Liver (tissue), 3 donors: ENCODE results near the gene CEND1.

Experiments used
- FOXA1 ChIP-seq: IDR thresholded peaks from 2 replicates; pipeline ENCODE4 v1.6.1; 2016; ENCODE audit warnings: antibody characterized with exemption
- JUND ChIP-seq, 2 donors: IDR thresholded peaks; 2 replicates each; pipeline ENCODE4 v1.6.1; 2016; ENCODE audit warnings: antibody characterized with exemption in 2 of 2
- RAD21 ChIP-seq, 2 donors: IDR thresholded peaks; 2 replicates each; pipeline ENCODE4 v1.6.1; 2016; ENCODE audit warnings: antibody characterized with exemption in 2 of 2, mild to moderate bottlenecking in 2 of 2
- SP1 ChIP-seq: IDR thresholded peaks from 2 replicates; pipeline ENCODE4 v1.6.1; 2018; ENCODE audit warnings: antibody characterized with exemption, mild to moderate bottlenecking
- YY1 ChIP-seq: IDR thresholded peaks from 2 replicates; pipeline ENCODE4 v1.6.1; 2016; ENCODE audit warnings: antibody characterized with exemption, mild to moderate bottlenecking
- TF ChIP-seq, protein P1 (sequence below): fragments of 150-350 bp; IDR thresholded peaks from 2 replicates; pipeline ENCODE4 v1.5.1; 2017; ENCODE audit warnings: improper control_type of control experiment, low read depth, low read length; ENCODE audit not compliant: missing input control
- TF ChIP-seq, protein P2 (sequence below): IDR thresholded peaks from 2 replicates; pipeline ENCODE4 v1.6.1; 2016; ENCODE audit warnings: antibody characterized with exemption, mild to moderate bottlenecking
- TF ChIP-seq, protein P3 (sequence below): IDR thresholded peaks from 2 replicates; pipeline ENCODE4 v1.6.1; 2016; ENCODE audit warnings: antibody characterized with exemption
- TF ChIP-seq, protein P4 (sequence below): IDR thresholded peaks from 2 replicates; pipeline ENCODE4 v1.6.1; 2016; ENCODE audit warnings: antibody characterized with exemption
- donor health status: healthy.
- donor health status: healthy.

DNA sequence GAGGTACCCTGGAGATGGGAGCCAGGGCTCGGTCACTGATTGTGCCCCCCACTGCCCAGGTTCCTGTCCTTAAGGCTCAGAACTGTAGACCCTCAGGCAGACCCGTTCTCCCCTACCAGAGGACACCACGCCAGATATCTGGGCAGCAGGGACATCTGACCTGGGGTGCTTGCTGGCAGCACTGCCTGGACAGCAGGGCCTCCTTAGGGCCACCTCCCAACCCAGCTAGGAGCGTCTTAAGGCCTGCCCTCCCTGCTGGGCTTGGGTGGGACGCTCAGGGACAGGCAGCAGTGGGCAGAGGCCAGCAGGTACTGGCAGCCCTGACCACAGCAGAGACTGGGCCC, 49.4 kb upstream of the CEND1 start:
- TF ChIP-seq, protein P1, sequence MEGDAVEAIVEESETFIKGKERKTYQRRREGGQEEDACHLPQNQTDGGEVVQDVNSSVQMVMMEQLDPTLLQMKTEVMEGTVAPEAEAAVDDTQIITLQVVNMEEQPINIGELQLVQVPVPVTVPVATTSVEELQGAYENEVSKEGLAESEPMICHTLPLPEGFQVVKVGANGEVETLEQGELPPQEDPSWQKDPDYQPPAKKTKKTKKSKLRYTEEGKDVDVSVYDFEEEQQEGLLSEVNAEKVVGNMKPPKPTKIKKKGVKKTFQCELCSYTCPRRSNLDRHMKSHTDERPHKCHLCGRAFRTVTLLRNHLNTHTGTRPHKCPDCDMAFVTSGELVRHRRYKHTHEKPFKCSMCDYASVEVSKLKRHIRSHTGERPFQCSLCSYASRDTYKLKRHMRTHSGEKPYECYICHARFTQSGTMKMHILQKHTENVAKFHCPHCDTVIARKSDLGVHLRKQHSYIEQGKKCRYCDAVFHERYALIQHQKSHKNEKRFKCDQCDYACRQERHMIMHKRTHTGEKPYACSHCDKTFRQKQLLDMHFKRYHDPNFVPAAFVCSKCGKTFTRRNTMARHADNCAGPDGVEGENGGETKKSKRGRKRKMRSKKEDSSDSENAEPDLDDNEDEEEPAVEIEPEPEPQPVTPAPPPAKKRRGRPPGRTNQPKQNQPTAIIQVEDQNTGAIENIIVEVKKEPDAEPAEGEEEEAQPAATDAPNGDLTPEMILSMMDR, result no peak
- TF ChIP-seq FOXA1 (no peak), RAD21 (IDR thresholded peaks at IDR 0.05) (no peak), SP1 (no peak), JUND (IDR thresholded peaks at IDR 0.05) (no peak), YY1 (no peak)
- TF ChIP-seq, protein P2, sequence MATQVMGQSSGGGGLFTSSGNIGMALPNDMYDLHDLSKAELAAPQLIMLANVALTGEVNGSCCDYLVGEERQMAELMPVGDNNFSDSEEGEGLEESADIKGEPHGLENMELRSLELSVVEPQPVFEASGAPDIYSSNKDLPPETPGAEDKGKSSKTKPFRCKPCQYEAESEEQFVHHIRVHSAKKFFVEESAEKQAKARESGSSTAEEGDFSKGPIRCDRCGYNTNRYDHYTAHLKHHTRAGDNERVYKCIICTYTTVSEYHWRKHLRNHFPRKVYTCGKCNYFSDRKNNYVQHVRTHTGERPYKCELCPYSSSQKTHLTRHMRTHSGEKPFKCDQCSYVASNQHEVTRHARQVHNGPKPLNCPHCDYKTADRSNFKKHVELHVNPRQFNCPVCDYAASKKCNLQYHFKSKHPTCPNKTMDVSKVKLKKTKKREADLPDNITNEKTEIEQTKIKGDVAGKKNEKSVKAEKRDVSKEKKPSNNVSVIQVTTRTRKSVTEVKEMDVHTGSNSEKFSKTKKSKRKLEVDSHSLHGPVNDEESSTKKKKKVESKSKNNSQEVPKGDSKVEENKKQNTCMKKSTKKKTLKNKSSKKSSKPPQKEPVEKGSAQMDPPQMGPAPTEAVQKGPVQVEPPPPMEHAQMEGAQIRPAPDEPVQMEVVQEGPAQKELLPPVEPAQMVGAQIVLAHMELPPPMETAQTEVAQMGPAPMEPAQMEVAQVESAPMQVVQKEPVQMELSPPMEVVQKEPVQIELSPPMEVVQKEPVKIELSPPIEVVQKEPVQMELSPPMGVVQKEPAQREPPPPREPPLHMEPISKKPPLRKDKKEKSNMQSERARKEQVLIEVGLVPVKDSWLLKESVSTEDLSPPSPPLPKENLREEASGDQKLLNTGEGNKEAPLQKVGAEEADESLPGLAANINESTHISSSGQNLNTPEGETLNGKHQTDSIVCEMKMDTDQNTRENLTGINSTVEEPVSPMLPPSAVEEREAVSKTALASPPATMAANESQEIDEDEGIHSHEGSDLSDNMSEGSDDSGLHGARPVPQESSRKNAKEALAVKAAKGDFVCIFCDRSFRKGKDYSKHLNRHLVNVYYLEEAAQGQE, result no peak
- TF ChIP-seq, protein P3, sequence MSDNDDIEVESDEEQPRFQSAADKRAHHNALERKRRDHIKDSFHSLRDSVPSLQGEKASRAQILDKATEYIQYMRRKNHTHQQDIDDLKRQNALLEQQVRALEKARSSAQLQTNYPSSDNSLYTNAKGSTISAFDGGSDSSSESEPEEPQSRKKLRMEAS, result no peak
- TF ChIP-seq, protein P4, sequence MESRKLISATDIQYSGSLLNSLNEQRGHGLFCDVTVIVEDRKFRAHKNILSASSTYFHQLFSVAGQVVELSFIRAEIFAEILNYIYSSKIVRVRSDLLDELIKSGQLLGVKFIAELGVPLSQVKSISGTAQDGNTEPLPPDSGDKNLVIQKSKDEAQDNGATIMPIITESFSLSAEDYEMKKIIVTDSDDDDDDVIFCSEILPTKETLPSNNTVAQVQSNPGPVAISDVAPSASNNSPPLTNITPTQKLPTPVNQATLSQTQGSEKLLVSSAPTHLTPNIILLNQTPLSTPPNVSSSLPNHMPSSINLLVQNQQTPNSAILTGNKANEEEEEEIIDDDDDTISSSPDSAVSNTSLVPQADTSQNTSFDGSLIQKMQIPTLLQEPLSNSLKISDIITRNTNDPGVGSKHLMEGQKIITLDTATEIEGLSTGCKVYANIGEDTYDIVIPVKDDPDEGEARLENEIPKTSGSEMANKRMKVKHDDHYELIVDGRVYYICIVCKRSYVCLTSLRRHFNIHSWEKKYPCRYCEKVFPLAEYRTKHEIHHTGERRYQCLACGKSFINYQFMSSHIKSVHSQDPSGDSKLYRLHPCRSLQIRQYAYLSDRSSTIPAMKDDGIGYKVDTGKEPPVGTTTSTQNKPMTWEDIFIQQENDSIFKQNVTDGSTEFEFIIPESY, result no peak
